Neural cell (in vitro differentiated cells): ENCODE data around the gene KBTBD12.

ENCODE experiments used
- CTCF ChIP-seq: fragments of 450-650 bp; IDR thresholded peaks from 2 replicates; pipeline ENCODE4 v1.5.1; 2014; ENCODE audit warnings: antibody characterized with exemption, mild to moderate bottlenecking, moderate library complexity; ENCODE audit not compliant: poor library complexity, severe bottlenecking
- EP300 ChIP-seq: fragments of 450-650 bp; conservative IDR thresholded peaks from 2 replicates; pipeline ENCODE4 v1.6.1; 2014; ENCODE audit warnings: antibody characterized with exemption, mild to moderate bottlenecking, moderate library complexity; ENCODE audit not compliant: poor library complexity, severe bottlenecking
- POLR2AphosphoS5 ChIP-seq: IDR thresholded peaks from 2 replicates; pipeline ENCODE4 v1.6.1; 2012

GRCh38 chr3:127961124-127961523 is 46.1 kb downstream of the KBTBD12 start:
- TF ChIP-seq CTCF (no peak), POLR2AphosphoS5 (no peak), EP300 (no peak)
